GM21786 (cell line): Measurements from ENCODE around the gene GBP2.

Source experiments
- ATAC-seq: cut with Tn5 transposase; IDR thresholded peaks from one replicate; pipeline ENCODE4 v1.9.1; 2021; ENCODE audit not compliant: unreplicated experiment

The GBP2 gene, protein sequence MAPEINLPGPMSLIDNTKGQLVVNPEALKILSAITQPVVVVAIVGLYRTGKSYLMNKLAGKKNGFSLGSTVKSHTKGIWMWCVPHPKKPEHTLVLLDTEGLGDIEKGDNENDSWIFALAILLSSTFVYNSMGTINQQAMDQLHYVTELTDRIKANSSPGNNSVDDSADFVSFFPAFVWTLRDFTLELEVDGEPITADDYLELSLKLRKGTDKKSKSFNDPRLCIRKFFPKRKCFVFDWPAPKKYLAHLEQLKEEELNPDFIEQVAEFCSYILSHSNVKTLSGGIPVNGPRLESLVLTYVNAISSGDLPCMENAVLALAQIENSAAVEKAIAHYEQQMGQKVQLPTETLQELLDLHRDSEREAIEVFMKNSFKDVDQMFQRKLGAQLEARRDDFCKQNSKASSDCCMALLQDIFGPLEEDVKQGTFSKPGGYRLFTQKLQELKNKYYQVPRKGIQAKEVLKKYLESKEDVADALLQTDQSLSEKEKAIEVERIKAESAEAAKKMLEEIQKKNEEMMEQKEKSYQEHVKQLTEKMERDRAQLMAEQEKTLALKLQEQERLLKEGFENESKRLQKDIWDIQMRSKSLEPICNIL

DNA sequence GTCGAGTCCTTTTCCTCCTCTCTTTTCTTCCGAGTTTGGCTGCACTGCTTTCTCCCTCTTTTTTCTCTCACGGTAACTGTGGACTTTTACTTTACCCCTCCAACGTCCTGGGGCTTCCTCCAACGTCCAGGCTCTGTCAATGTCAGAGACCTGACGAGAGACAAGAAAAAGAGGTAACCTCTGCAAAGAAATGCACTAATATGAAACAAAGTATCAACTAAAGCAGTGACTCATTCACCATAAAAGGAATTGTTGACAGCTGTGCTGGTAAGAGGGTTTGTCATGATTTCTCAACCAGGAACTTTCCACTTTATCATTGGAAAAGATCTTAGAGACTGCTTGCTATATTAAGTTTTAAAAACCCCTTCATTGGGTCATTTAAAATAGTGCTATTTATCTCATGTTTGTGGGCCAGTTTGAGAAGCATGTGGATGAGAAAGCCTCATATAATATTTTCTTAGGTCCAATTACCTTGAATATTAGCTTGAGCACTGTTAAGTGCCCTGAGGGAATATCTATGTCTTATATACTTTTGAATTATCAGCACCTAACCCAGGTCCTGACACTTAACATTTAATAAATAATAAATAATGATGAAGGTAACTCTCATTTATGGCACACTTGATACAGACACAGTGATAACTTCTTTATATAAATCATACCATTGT, at the start of gene GBP2:
Gene GBP2 (minus strand): TSS at position 202 of the 668 bp plus-strand sequence. CDS start 4,148 bp downstream, outside the sequence.
- peak; percentile 88 for ATAC-seq

DNA sequence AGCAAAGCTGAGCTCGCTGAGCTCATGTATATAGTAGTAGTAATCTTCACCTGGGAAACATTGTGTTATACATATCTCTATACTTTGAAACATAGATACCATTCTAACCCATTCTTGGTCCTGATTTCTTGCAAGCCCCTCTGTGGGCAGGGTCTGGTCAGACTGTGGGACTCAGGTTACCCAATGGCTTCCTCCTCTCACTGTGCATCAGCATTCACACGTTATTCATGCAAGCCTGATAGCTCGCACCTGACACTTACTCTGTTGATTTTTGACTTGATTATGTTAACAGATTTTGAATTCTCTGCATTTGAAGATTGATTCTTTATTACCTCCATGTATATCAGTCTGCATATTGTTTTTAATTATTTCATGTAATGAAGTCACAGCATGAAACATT, 48.6 kb upstream of the GBP2 start:
- no peak for ATAC-seq

DNA sequence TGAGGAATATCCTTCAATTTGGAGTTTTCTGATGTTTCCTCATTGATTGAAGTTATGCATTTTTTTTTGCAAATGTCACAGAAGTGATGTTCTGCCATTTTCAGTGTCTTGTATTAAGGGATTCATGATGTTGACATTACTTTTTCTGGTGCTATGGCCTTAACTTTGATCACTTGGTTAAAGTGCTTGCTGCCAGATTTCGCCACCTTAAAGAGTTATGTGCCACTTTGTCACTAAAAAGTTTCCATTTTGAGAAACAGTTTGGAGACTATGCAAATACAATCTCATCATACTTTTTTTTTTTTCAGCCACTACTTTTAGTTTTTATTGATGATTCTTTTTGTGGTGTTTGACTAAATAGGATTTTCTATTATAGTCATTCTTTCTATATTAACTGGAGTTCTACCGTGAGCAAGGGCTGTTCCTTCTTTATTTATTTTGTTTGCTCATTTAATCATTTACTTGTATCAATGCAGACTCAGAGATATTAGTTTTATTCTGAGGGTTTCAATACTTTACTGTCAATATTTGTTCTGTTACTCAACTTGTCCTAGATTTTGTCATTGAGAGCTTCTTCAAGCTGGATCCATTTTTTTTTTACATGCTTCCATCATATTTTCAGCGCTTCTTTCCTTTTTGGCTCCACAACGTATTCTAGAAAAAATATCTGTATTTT, 46.7 kb upstream of the GBP2 start:
- ATAC-seq, result no peak

DNA sequence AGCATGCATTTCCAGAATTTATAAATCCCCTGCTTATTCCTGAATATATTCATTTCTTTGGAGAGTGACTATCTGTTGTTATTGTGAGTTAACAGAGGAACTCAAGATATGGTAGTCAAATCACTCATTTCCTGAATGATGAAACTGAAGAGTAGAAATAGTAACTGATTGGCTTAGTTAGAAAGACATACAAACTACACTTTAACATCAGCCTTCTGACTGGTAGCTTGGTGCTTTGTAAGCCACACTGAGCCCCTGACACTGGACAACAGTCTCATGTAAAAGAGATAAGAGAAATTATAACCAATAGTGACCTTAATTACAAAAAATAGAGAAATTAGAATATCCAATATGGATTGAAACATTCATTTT, 45.1 kb upstream of the GBP2 start:
- no peak for ATAC-seq

DNA sequence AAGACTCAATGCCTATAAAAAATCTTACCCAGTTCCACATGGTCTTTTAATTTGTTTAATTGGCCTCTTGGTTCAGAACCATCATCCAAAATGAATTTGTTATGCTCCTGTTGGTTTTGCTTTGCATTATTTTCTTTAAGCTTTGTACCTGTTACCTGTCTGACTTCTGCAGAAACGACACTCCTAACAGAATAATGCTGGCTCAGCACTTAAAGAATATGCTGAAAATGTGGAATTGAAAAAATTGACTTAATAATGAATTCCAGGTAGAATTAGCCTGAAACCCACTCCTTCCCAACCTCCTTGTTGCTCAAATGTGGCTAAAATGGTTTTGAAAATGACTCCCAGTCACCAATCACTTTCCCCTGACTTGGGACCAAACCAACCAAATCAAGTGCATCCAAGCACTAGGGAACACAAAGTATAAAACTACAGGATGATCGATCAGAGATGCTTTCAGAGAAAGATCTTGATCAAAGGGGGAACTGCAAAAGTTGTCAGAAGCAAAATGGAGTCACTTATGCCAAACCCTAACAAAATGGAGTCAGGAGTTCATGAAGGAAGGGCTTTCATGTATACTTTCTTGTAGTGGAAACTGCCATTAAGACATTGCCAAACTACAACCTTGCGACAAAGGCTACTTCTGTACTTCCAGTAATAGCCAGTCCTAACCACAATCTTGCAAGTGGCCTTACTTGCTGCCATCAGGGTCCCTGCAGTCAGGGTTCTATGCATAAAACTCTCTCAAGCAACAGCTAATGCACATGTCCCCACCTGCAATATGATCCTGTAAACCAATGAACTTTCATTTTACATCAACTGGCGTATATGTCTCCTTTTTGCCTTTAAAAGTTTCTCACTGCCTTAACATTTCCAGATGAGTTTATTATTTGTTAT, 44.5 kb upstream of the GBP2 start:
- ATAC-seq, result no peak

DNA sequence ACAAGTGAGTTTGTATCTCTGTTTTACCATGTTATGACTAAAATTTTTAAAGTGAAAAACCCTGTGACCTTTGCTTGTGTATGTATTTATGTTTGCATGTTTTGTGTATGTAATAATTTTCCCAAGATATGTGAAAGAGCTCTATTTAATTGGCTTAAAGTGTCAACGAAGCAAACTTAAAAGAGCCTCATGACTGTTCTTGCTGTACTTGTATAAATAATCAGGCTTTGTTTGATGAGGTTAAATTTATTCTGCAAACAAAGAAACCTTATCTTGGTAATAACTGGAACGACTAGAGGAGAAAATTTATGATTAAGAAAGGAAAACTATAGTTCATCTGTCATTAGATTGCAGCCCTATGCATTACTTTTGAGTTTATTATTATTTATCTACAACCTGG, 43.3 kb upstream of the GBP2 start:
- ATAC-seq, result no peak

DNA sequence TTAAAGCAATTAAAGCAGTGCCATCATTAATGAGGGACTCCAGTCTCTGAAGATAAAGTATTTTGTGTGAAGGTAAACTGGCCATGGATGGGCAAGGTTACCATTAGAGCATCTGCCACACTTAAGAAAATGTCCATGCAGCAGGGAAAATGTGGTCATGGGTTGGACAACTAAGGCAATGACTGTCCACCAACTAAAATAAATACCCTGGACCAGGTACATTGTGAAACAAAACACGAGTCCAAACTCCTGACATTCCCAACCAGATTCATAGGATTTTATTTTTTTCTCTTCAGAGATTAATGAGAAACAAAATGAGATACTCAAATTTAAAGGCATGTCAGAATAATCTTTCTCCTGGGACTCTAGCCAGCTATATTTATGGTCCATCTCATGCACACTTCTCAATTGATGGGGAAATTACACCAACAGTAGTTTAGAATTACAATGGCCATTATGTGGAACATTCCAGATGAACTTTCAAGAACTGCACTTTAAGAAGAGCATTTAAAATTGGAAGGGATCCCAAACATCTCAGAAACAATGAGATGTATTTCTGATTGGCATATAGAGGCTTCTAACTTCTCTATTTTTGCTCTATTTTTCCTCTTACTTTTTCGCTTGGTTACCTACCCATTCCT, 41.8 kb upstream of the GBP2 start:
- ATAC-seq, result no peak

DNA sequence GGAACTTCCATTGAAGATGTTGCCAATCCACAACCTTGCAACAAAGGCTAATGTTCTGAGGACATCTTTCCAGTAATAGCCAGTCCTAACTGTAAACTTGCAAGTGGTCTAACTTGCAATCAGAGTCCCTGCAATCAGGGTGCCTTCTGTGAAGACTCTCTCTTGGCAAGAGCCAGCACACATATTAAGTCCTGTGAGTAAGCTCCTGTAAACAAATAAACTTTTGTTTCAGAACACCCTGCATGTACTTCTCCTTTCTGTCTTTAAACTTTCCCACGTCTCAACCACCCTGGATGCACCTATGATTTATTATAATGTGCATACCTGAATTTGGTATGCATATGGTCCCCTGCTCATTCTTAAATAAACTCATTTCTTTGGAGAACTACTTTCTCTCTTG, 40.8 kb upstream of the GBP2 start:
- no peak for ATAC-seq

DNA sequence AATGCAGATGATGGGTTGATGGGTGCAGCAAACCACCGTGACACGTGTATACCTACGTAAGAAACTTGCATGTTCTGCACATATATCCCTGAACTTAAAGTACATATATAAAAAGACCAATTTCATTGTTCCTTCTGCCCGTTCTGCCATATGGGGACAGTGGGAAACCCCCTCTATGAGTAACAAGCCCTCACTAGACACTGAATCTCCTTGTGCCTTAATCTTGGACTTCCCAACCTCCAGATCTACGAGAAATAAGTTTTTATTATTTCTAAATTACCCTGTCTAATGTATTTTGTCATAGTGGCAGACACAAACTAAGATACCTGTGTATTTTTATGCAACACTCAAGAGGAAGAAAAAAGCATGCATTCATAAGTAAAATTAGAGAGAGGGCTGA, 39.9 kb upstream of the GBP2 start:
- no peak for ATAC-seq

DNA sequence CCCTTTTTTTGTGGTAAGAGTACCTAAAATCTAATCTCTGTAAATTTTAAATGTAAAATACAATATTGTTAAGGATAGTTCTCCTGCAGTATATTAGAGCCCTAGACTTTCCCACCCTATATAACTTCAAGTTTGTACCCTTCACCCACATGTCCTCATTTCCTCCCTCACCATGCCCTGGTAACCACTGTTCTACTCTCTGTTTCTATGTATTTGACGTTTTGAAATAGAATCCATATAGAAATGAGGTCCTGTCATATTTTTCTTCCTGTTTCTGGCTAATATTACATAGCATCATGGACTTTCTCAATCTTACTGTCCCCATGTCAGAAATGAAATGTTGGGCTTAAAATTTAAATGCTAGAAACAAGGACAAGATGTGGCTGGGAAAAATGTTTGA, 25.1 kb upstream of the GBP2 start:
- no peak for ATAC-seq

DNA sequence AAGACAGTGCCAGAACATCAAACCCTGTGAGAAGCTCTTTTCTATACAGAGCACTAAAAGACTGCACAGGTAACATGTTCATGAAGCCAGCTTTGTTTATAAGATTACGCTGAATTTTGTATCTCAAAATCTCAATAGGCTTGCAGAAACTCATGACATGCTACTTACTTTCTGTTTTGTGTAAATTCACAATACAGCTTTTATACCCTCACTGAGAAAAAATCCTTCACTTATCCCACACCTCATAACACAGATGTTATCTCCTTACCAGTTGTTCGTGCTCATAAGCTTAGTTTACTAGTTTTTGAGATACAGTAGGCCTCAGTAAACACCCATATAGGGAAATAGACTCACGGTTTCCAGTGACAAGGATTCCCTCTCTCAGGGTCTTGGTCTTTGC, 24.1 kb upstream of the GBP2 start:
- ATAC-seq, result no peak

DNA sequence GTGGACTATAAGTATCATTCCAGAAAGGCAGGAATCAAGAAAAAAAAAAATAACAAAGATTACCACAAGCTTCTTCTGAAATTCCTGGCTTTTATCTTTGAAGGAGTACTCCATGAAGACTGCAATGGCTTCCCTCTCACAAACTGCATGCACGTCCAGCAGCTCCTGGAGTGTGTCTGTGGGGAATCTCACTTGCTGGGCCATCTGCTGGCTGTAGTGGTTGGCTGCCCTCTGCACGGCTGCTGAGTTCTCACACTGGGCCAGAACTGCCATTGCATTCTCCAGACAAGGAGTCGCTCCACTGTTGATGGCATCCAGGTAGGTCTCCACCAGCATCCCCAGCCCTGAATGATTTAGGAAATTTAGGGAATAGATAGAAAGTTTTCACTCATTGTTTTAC, 23.3 kb upstream of the GBP2 start:
- ATAC-seq, result no peak

DNA sequence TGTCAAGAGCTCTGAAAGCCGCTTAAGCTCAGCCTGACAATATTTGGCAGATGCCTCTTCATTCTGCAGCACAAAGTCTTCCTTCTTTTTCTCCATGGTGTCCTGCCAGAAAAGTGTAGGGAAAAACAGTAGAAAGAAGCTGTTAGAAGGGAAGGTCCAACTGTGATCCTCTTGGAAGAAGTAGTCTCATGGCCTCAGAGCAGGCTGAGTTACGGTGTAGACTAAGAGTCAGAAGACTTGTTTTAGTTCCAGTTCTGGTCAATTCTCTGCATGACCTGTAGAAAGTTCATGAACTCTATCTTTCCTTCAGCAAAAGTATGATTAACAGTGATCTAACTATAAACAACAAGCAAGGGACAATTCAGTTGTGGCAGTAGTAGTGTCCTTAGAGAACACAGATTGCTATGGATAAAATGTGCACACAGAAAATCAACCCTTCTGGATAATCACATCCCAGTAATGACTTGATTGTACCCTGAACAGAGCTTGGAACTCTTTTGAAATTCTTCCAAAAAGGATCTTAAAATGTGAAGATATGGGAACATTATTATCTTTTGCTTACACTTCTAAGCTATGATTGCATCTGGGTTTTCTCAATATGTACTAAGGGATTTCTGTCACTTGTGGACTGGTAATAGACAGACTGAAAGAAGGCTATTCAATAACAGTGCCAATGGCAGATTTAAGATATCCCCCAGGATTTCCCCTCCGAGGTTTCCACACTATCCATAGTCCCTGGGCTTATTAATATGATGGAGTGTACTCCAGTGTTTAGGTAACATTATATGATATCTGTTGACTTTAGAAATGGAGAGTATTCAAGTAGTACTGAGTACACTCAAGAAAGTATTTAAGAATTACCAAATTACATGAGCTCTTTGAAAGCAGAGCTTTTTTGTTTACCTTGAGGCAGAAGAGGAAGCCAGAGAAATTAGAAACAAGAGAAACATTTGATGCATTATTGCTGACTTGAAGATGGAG, 22.1 kb upstream of the GBP2 start:
- no peak for ATAC-seq

DNA sequence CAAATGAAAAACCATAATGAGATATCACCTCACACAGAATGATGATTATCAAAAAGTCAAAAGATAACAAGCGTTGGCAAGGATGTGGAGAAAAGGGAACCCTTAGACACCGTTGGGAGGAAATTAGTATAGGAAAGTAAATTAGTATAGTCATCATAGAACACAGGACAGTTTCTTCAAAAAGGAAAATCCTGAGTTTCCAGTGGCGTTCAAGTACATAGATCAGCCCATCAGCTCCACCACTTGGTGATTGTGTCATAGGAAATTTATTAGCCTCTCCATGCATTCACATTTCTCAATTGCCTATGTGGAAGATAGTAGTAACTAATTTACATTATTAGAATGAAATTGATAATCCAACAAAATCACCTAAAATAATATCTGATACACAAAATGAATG, 20.8 kb upstream of the GBP2 start:
- no peak for ATAC-seq

DNA sequence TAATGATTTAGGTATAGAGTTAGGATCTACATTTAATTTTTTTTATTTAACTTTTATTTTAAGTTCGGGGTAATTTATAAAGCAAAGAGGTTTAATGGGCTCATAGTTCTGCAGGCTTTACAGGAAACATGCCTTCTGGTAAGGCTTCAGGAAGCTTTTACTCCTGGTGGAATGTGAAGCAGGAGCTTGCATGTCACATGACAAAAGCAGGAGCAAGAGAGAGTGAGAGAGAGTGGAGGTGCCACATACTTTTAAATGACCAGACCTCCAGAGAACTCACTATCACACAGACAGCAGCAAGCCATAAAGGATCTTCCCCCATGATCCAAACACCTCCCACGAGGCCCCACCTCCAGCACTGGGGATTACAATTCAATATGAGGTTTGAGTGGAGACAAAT, 17.6 kb upstream of the GBP2 start:
- ATAC-seq, result no peak

DNA sequence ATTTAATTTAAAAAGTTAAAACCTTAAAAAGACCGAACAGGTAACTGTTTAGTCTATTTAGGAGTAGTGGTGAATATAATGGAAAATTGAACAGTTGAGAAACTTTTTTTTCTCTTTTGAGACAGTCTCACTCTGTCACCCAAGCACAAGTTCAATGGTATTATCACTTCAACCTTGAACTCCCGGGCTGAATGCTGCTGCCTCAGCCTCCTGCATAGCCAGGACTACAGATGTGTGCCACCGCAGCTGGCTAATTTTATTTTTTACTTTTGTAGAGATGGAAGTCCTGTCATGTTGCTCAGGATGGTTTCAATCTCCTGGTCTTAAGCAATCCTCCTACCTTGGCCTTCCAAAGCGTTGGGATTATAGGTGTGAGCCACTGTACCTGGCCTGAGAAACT, 16.2 kb upstream of the GBP2 start:
- no peak for ATAC-seq

DNA sequence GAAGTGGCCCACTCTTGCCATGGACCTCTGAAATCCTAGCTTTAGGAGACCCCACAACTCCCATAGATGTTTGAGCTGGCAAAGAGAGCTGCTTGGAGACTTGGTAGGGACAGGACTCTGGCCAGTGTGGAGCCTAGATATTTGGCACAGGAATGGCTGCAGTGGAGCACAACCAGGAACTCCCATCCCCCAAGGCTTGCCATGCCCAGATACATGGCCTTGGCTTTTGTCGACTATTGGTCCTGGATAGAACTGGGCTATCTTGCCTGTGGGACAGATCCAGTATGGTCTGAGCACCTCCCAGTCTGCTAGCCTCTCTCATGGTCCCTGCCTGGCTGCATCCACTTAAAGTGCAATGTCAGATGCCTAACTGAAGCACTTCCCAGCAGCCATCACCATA, 7.8 kb upstream of the GBP2 start:
- ATAC-seq, result no peak

DNA sequence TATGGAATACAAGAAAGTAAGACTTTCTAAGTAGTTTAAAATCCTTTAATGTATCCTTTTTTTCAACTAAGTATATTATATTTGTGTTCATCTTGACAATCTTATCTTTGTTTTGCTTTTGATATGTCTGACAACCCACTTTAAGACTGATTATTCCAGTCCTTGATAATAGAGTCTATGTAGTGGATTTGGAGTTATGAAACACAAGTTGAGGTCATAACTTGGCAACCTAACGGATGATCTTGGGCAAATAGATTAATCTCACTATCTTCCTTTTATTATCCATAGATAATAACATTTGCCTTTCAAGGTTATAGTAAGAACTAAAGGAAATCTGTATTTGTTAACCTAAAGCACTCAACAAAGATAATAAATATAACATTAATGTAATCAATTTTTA, 4.8 kb upstream of the GBP2 start:
- ATAC-seq, result no peak

DNA sequence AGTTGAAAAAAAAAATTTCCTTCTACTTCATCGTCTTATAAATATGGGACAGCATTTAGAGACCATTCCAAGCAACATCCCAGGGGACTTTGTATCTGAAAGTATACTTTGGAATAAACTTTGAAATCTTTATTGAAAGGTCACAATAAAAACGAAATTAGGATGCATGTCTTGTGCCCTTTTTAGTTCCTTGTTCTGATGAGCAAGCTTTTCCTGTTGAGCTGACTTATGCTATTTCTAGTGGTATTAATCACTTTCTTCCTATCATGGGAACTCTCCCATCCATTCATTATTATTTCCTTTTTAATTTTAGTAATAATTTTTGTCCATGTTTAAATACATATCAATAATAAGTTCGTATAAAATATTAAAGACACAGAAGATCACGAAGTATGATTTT, 4.0 kb upstream of the GBP2 start:
- no peak for ATAC-seq
